ENCODE data around the gene PGLYRP1.

PGLYRP1 gene

DNA sequence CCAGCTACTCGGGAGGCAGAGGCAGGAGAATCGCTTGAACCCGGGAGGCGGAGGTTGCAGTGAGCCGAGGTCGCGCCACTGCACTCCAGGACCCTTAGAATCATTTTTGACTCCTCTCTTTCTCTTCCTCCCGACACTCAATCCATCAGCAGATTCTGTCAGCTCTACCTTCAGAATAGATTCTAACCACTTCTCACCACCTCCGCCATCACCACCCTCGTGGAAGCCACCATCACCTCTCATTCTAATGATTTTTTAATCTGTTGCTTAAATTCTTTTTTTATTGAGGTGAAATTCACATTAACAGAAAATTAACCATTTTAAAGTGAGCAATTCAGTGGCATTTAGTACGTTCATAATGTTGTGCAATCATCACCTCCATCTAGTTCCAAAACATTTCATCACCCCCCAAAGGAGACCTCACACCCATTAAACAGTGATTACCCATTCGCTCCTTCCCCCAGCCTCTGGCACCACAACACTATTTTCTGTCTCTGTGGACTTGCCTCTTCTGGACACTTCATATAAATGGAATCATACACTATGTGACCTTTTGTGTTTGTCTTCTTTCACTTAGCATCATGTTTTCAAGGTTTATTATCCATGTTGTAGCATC lies 32.6 kb downstream of the PGLYRP1 start:
- Histone ChIP-seq H3K9ac (ENCODE audit: low read depth in 1 of 2, low read length in 2 of 2) (no peak overlapping the region), H3K27ac (ENCODE audit: low read depth in 2 of 2, low read length in 2 of 2) (no peak overlapping the region), H3K4me1 (ENCODE audit: control insufficient read depth in 2 of 2, insufficient read depth in 2 of 2, low read length in 2 of 2) (no peaks in the 10 kb centered on the region), H3K27me3 (ENCODE audit: control insufficient read depth in 2 of 2, insufficient read depth in 2 of 2, low read length in 2 of 2) (peaks cover 0 to 2% of the 10 kb centered on the region in 2 donors), H3K9me3 (ENCODE audit: control insufficient read depth in 2 of 2, low read length in 2 of 2) (no peaks in the 10 kb centered on the region), H3K36me3 (ENCODE audit: control insufficient read depth in 2 of 2, insufficient read depth in 2 of 2, low read length in 2 of 2) (no peaks in the 10 kb centered on the region), H3K4me3 (ENCODE audit: low read length in 2 of 2) (no peak overlapping the region)

- Histone ChIP-seq H3K4me3 (ENCODE audit: low read length in 2 of 2) (no peak overlapping the region), H3K27me3 (ENCODE audit: control insufficient read depth in 2 of 2, insufficient read depth in 2 of 2, low read length in 2 of 2) (peaks cover 0 to 2% of the 10 kb centered on the region in 2 donors), H3K9me3 (ENCODE audit: control insufficient read depth in 2 of 2, low read length in 2 of 2) (no peaks in the 10 kb centered on the region), H3K27ac (ENCODE audit: low read depth in 2 of 2, low read length in 2 of 2) (no peak overlapping the region), H3K4me1 (ENCODE audit: control insufficient read depth in 2 of 2, insufficient read depth in 2 of 2, low read length in 2 of 2) (no peaks in the 10 kb centered on the region), H3K36me3 (ENCODE audit: control insufficient read depth in 2 of 2, insufficient read depth in 2 of 2, low read length in 2 of 2) (no peaks in the 10 kb centered on the region), H3K9ac (ENCODE audit: low read depth in 1 of 2, low read length in 2 of 2) (no peak overlapping the region)
These were observed 37.5 kb downstream of the PGLYRP1 start for GRCh38 chr19:45985321-45985720.

DNA sequence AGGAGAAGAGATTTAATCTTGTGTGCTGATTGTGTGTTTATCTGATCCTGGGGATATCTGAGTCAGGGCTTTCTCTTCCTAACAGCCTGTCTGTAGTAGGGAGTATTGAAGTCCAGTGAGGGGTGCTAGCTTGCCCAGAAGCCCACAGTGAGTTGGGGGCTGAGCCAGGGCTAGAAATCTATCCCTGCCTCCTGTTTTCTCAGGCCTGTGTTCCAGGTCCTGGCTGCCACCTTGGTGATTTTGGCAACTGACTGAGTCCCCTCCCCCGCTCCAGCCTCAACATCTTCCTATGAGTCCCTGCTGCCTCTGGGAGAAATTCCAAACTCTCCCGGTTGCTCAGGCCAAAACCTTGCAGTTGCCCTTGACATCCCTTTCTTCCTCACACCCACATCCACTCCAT lies 41.5 kb downstream of the PGLYRP1 start:
- Histone ChIP-seq H3K4me1 (ENCODE audit: control insufficient read depth in 2 of 2, insufficient read depth in 2 of 2, low read length in 2 of 2) (no peaks in the 10 kb centered on the region), H3K27ac (ENCODE audit: low read depth in 2 of 2, low read length in 2 of 2) (no peak overlapping the region), H3K27me3 (ENCODE audit: control insufficient read depth in 2 of 2, insufficient read depth in 2 of 2, low read length in 2 of 2) (peaks cover 0 to 3% of the 10 kb centered on the region in 2 donors), H3K36me3 (ENCODE audit: control insufficient read depth in 2 of 2, insufficient read depth in 2 of 2, low read length in 2 of 2) (no peaks in the 10 kb centered on the region), H3K9me3 (ENCODE audit: control insufficient read depth in 2 of 2, low read length in 2 of 2) (no peaks in the 10 kb centered on the region), H3K4me3 (ENCODE audit: low read length in 2 of 2) (no peak overlapping the region), H3K9ac (ENCODE audit: low read depth in 1 of 2, low read length in 2 of 2) (no peak overlapping the region)

GRCh38 chr19:45978156-45978555 lies 44.7 kb downstream of the PGLYRP1 start:
- Histone ChIP-seq H3K9me3 (ENCODE audit: control insufficient read depth in 2 of 2, low read length in 2 of 2) (no peaks in the 10 kb centered on the region), H3K4me1 (ENCODE audit: control insufficient read depth in 2 of 2, insufficient read depth in 2 of 2, low read length in 2 of 2) (no peaks in the 10 kb centered on the region), H3K36me3 (ENCODE audit: control insufficient read depth in 2 of 2, insufficient read depth in 2 of 2, low read length in 2 of 2) (no peaks in the 10 kb centered on the region), H3K27ac (ENCODE audit: low read depth in 2 of 2, low read length in 2 of 2) (no peak overlapping the region), H3K9ac (ENCODE audit: low read depth in 1 of 2, low read length in 2 of 2) (no peak overlapping the region), H3K27me3 (ENCODE audit: control insufficient read depth in 2 of 2, insufficient read depth in 2 of 2, low read length in 2 of 2) (peaks cover 12 to 23% of the 10 kb centered on the region in 2 donors), H3K4me3 (ENCODE audit: low read length in 2 of 2) (no peak overlapping the region)

- H3K36me3 ChIP-seq (ENCODE audit: control insufficient read depth in 2 of 2, insufficient read depth in 2 of 2, low read length in 2 of 2) = no peaks in the 10 kb centered on the region
- no peak overlapping the region for H3K4me3 ChIP-seq (ENCODE audit: low read length in 2 of 2)
- peaks cover 0 to 2% of the 10 kb centered on the region in 2 donors for H3K4me1 ChIP-seq (ENCODE audit: control insufficient read depth in 2 of 2, insufficient read depth in 2 of 2, low read length in 2 of 2)
- no peak overlapping the region for H3K9ac ChIP-seq (ENCODE audit: low read depth in 1 of 2, low read length in 2 of 2)
- H3K27ac ChIP-seq (ENCODE audit: low read depth in 2 of 2, low read length in 2 of 2) = no peak overlapping the region
- H3K9me3 ChIP-seq (ENCODE audit: control insufficient read depth in 2 of 2, low read length in 2 of 2) = peaks cover 0 to 3% of the 10 kb centered on the region in 2 donors
- H3K27me3 ChIP-seq (ENCODE audit: control insufficient read depth in 2 of 2, insufficient read depth in 2 of 2, low read length in 2 of 2) = peaks cover 28 to 40% of the 10 kb centered on the region in 2 donors
These were observed 46.7 kb downstream of the PGLYRP1 start for GRCh38 chr19:45976178-45976577.

- no peak overlapping the region for H3K4me3 ChIP-seq (ENCODE audit: low read length in 2 of 2)
- H3K4me1 ChIP-seq (ENCODE audit: control insufficient read depth in 2 of 2, insufficient read depth in 2 of 2, low read length in 2 of 2) = peaks cover 0 to 2% of the 10 kb centered on the region in 2 donors
- H3K9ac ChIP-seq (ENCODE audit: low read depth in 1 of 2, low read length in 2 of 2) = no peak overlapping the region
- peaks cover 0 to 3% of the 10 kb centered on the region in 2 donors for H3K9me3 ChIP-seq (ENCODE audit: control insufficient read depth in 2 of 2, low read length in 2 of 2)
- H3K27me3 ChIP-seq (ENCODE audit: control insufficient read depth in 2 of 2, insufficient read depth in 2 of 2, low read length in 2 of 2) = peaks cover 29 to 46% of the 10 kb centered on the region in 2 donors
- H3K36me3 ChIP-seq (ENCODE audit: control insufficient read depth in 2 of 2, insufficient read depth in 2 of 2, low read length in 2 of 2) = no peaks in the 10 kb centered on the region
- H3K27ac ChIP-seq (ENCODE audit: low read depth in 2 of 2, low read length in 2 of 2) = no peak overlapping the region
These were observed 47.4 kb downstream of the PGLYRP1 start for GRCh38 chr19:45975306-45976070.

DNA sequence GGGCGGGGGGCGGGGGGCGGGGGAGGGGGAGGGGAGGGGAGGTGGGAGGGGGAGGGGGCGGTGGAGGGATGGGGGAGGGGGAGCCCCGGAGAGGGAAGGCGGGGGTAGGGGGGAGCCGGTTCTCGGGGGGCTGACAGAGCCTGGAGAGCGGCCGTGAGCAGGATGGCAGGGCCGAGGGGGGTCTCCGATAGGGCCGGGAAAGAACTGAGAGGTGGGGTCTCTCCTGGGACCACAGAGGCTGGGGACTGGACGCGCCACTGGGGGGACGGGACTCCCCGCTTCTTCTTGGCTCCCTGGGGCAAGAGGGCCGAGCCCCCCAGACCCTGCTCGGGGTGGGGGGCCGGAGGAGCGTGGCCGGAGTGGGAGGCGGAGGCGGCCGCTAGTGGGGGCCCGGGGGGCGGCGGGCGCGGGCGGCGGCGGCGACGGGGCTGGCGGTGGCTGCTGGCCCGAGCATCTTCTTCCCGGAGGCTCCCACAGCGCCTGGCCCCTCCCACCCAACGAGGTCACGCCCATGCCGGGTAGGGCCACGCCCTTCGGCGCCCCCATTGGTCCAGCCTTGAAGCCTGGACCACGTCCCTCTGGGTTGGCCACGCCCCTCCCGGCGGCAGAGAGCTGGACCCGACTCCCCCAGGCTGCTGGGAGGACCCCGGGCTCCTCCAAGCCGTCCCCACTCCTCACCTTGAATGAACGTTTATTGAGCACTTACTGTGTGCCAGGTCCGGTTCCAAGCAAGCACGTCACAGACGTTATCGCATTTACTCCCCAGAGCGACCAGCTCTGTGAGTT lies 49.1 kb downstream of the PGLYRP1 start, which contains the start of gene NOVA2:
Gene NOVA2, minus strand, starts transcription at position 313 of the 786 bp plus-strand sequence. CDS start 514 bp downstream, outside the sequence.
- H3K9me3 ChIP-seq (ENCODE audit: control insufficient read depth in 2 of 2, low read length in 2 of 2) = peaks cover 0 to 3% of the 10 kb centered on the region in 2 donors
- H3K27me3 ChIP-seq (ENCODE audit: control insufficient read depth in 2 of 2, insufficient read depth in 2 of 2, low read length in 2 of 2) = peaks cover 33 to 57% of the 10 kb centered on the region in 2 donors
- no peak within 1 kb of the TSS for H3K4me3 ChIP-seq (ENCODE audit: low read length in 2 of 2)
- H3K9ac ChIP-seq (ENCODE audit: low read depth in 1 of 2, low read length in 2 of 2) = no peak within 1 kb of the TSS
- H3K27ac ChIP-seq (ENCODE audit: low read depth in 2 of 2, low read length in 2 of 2) = no peak within 1 kb of the TSS
- H3K4me1 ChIP-seq (ENCODE audit: control insufficient read depth in 2 of 2, insufficient read depth in 2 of 2, low read length in 2 of 2) = peaks cover 0 to 2% of the 10 kb centered on the region in 2 donors
- H3K36me3 ChIP-seq (ENCODE audit: control insufficient read depth in 2 of 2, insufficient read depth in 2 of 2, low read length in 2 of 2) = no peaks in the 10 kb centered on the region

DNA sequence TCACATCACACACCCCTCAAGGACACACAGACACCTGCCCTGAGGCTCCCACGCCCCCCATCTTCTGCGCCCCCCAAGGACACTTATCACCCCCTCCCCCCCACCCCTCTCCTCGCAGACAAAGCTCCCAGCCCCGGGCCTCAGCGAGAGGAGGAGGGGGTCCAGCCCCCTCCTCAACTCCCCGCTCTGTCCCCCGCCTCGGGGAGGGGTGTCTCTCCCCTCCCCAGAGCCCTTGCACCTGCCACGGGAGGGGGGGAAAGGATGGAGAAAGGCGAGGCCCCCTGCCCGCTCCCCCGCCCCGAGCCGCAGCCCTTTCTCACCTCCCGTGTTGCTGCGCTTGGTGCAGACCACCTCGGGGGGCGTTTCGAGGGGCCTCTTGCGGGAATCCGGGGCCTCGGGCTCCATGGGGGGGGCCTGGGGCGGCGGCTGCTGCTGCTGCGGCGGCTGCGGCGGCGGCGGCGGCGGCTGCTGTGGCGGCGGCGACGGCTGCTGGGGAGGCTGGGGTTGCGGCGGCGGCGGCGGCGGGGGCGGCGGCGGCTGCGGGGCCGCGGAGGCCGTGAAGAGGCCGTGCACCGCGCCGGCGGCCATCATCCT lies 49.8 kb downstream of the PGLYRP1 start:
- no peak overlapping the region for H3K9ac ChIP-seq (ENCODE audit: low read depth in 1 of 2, low read length in 2 of 2)
- no peak overlapping the region for H3K27ac ChIP-seq (ENCODE audit: low read depth in 2 of 2, low read length in 2 of 2)
- peaks cover 0 to 3% of the 10 kb centered on the region in 2 donors for H3K9me3 ChIP-seq (ENCODE audit: control insufficient read depth in 2 of 2, low read length in 2 of 2)
- peaks cover 0 to 2% of the 10 kb centered on the region in 2 donors for H3K4me1 ChIP-seq (ENCODE audit: control insufficient read depth in 2 of 2, insufficient read depth in 2 of 2, low read length in 2 of 2)
- no peaks in the 10 kb centered on the region for H3K36me3 ChIP-seq (ENCODE audit: control insufficient read depth in 2 of 2, insufficient read depth in 2 of 2, low read length in 2 of 2)
- H3K4me3 ChIP-seq (ENCODE audit: low read length in 2 of 2) = no peak overlapping the region
- peaks cover 33 to 60% of the 10 kb centered on the region in 2 donors for H3K27me3 ChIP-seq (ENCODE audit: control insufficient read depth in 2 of 2, insufficient read depth in 2 of 2, low read length in 2 of 2)

- Histone ChIP-seq H3K4me1 (ENCODE audit: control insufficient read depth in 2 of 2, insufficient read depth in 2 of 2, low read length in 2 of 2) (peaks cover 0 to 2% of the 10 kb centered on the region in 2 donors), H3K9me3 (ENCODE audit: control insufficient read depth in 2 of 2, low read length in 2 of 2) (peaks cover 0 to 3% of the 10 kb centered on the region in 2 donors), H3K27me3 (ENCODE audit: control insufficient read depth in 2 of 2, insufficient read depth in 2 of 2, low read length in 2 of 2) (peaks cover 34 to 57% of the 10 kb centered on the region in 2 donors), H3K9ac (ENCODE audit: low read depth in 1 of 2, low read length in 2 of 2) (no peak overlapping the region), H3K36me3 (ENCODE audit: control insufficient read depth in 2 of 2, insufficient read depth in 2 of 2, low read length in 2 of 2) (no peaks in the 10 kb centered on the region), H3K4me3 (ENCODE audit: low read length in 2 of 2) (peak overlapping the region in 1 of 2 donors; percentile 9), H3K27ac (ENCODE audit: low read depth in 2 of 2, low read length in 2 of 2) (no peak overlapping the region)
These were observed 50.5 kb downstream of the PGLYRP1 start for GRCh38 chr19:45972081-45972946.
